ENCODE results near the gene ARPC5L.

GRCh38 chr9:124853605-124854143 is 8.3 kb upstream of the ARPC5L start:
- TF ChIP-seq POLR2A (IDR thresholded peaks at IDR 0.05) (no peak), CTCF (IDR thresholded peaks at IDR 0.05) (no peak)
